IPS DF 6.9 (cell line): ENCODE measurements around the gene FYTTD1.

Source experiments
- DNase-seq: peaks from one replicate; pipeline ENCODE4 v3.0.0-alpha.2; 2013; ENCODE audit warnings: low read depth, low spot score
- H3K27ac ChIP-seq: one replicate; pipeline ENCODE4 v1.5.1; 2013; ENCODE audit warnings: low read length, control low read depth
- H3K27me3 ChIP-seq: 2 replicates; pipeline ENCODE4 v1.6.1; 2013; ENCODE audit warnings: mild to moderate bottlenecking, low read length; ENCODE audit not compliant: control insufficient read depth, insufficient read depth
- H3K36me3 ChIP-seq: 2 replicates; pipeline ENCODE4 v1.6.1; 2013; ENCODE audit warnings: low read length; ENCODE audit not compliant: control insufficient read depth, insufficient read depth
- H3K4me1 ChIP-seq: 2 replicates; pipeline ENCODE4 v1.6.1; 2013; ENCODE audit warnings: low read length; ENCODE audit not compliant: control insufficient read depth, insufficient read depth
- H3K4me3 ChIP-seq: 2 replicates; pipeline ENCODE4 v1.5.1; 2013; ENCODE audit warnings: mild to moderate bottlenecking, low read length
- H3K9me3 ChIP-seq: 2 replicates; pipeline ENCODE4 v1.6.1; 2013; ENCODE audit warnings: low read length, inconsistent platforms; ENCODE audit not compliant: control insufficient read depth, insufficient read depth
- WGBS: extraction: QIAGEN DNeasy Blood & Tissue Kit; methylation state at CpG from one replicate; pipeline ENCODE4 v1.1.7; 2013; ENCODE audit warnings: mixed read lengths, missing lambda C conversion rate; ENCODE audit not compliant: insufficient read length, insufficient coverage; 5-methylcytosine and 5-hydroxymethylcytosine counted together

Gene FYTTD1

DNA sequence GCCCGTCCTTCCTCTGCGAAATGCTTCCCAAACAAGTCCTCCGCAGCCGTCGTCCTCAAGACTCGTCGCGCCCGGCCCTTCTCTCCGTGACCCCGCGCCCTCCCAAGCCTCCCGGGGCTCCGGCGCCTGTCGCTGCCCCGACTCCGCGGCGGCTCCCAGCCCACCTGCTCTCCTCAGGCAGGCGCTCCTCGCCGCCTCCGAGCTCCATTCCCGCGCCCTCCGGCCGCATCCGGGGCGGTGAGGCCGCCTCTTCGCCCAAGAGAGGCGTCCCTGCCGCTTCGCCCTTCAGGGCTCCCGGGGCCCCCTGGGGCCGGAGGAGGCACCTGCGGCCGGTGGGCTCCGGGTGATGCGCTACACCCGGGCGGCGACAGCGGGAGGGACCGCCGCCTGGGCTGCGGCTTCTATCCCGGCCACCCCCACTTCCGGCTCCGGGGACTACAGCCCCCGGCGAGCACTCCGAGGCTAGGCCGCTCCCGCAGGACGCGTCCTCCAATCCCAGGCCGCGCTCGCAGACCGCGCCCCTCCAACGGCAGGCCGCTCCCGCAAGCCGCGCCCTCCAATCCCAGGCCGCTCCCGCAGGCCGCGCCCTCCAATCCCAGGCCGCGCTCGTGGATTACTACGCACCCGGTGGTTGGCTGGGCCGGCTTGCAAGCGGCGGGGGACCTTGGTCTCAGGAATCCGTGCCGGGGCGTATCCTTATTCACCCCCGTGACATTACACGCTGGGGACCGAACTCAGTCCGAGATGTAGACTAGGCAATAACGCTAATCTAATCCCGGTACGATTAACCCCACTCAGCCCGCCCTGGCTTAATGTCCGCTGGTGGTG is 13.0 kb upstream of the FYTTD1 start, which contains the start of gene RUBCN:
Gene RUBCN, minus strand, starts transcription at position 414 of the 828 bp plus-strand sequence. Its CDS starts 185 bp downstream, at position 229.
- Histone ChIP-seq H3K4me1 (0 out of 2 replicates have a peak, but pooled peaks cover 2% of the 10 kb centered on the region), H3K36me3 (no peaks in the 10 kb centered on the region), H3K9me3 (no peaks in the 10 kb centered on the region), H3K4me3 (peak within 1 kb of the TSS; percentile 97), H3K27ac (no peak within 1 kb of the TSS), H3K27me3 (no peaks in the 10 kb centered on the region)
- peak; percentile 85 for DNase-seq
- no CpG with 5 or more reads among the region's 92 CpGs for WGBS

DNA sequence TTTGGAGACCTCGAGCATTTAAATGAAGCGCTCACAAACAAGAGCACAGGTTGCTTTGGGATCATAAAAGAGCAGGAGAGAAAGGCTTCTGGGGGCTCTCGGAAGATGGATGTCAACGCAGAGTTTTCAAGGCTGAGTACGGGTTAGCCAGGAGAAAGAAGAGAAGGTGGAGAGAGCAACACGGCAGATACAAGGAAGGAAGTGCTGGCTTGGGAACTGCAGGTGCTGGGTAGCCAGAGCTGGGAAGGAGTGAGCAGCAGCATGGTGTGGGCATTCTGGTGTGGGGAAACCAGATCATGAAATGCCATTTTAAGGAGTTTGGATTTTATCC is 12.4 kb upstream of the FYTTD1 start:
- 0 out of 2 replicates have a peak, but pooled peaks cover 2% of the 10 kb centered on the region for H3K4me1 ChIP-seq
- peak overlapping the region; percentile 85; the same call in 1 of the 2 replicates for H3K4me3 ChIP-seq
- DNase-seq, result no peak
- H3K27me3 ChIP-seq, result no peaks in the 10 kb centered on the region
- H3K9me3 ChIP-seq, result no peaks in the 10 kb centered on the region
- no CpG with 5 or more reads among the region's 6 CpGs for WGBS
- H3K27ac ChIP-seq, result no peak overlapping the region
- H3K36me3 ChIP-seq, result no peaks in the 10 kb centered on the region

DNA sequence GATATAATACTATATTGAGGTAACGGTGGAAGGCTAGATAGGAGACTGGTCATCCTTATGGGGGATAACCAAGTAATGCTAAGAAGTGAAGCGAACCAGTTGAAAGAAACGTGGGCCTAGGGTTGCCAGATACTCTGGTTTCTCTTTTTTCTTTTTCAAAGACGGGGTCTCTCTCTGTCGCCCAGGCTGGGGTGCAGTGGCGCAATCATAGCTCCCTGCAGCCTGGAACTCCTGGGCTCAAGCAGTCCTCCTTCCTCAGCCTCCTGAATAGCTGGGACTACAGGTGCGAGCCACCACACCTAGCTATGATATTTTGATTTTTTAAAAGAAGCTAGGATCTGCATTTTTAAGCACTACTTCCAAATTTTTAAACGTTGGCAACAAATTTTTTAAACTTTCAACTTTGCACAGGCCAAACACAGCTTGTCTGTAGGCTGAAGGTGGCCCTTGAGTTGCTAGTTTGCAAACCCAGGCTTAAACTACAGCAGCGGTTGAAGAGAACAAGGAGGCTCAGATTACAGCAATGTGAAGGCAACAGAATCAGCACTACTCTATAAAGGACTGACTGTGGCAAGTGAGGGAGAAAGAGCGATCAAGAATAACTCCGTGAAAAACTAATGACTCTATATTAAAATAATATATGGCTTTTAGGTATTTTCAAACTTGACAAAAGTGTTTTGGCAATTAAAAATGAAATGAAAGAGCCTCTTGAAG is 11.8 kb upstream of the FYTTD1 start:
- Histone ChIP-seq H3K4me3 (peak overlapping the region; percentile 85; the same call in 1 of the 2 replicates), H3K9me3 (no peaks in the 10 kb centered on the region), H3K36me3 (no peaks in the 10 kb centered on the region), H3K27me3 (no peaks in the 10 kb centered on the region), H3K4me1 (0 out of 2 replicates have a peak, but pooled peaks cover 2% of the 10 kb centered on the region), H3K27ac (no peak overlapping the region)
- WGBS, result no CpG with 5 or more reads among the region's 11 CpGs
- no peak for DNase-seq

GRCh38 chr3:197742787-197743186 is 6.9 kb upstream of the FYTTD1 start:
- no peak for DNase-seq
- no peaks in the 10 kb centered on the region for H3K36me3 ChIP-seq
- no peak overlapping the region for H3K27ac ChIP-seq
- no peaks in the 10 kb centered on the region for H3K4me1 ChIP-seq
- H3K4me3 ChIP-seq, result no peak overlapping the region
- no CpG with 5 or more reads among the region's 3 CpGs for WGBS
- H3K27me3 ChIP-seq, result no peaks in the 10 kb centered on the region
- no peaks in the 10 kb centered on the region for H3K9me3 ChIP-seq

- Histone ChIP-seq H3K4me1 (no peaks in the 10 kb centered on the region), H3K4me3 (no peak overlapping the region), H3K36me3 (no peaks in the 10 kb centered on the region), H3K27ac (no peak overlapping the region), H3K27me3 (no peaks in the 10 kb centered on the region), H3K9me3 (no peaks in the 10 kb centered on the region)
- no peak for DNase-seq
- WGBS, result no CpG with 5 or more reads among the region's 3 CpGs
These were observed 3.5 kb upstream of the FYTTD1 start for GRCh38 chr3:197746209-197746608.

GRCh38 chr3:197746801-197747237 is 2.9 kb upstream of the FYTTD1 start:
- H3K36me3 ChIP-seq, result no peaks in the 10 kb centered on the region
- no peak overlapping the region for H3K27ac ChIP-seq
- DNase-seq, result no peak
- H3K4me1 ChIP-seq, result no peaks in the 10 kb centered on the region
- no CpG with 5 or more reads among the region's 4 CpGs for WGBS
- H3K9me3 ChIP-seq, result no peaks in the 10 kb centered on the region
- no peaks in the 10 kb centered on the region for H3K27me3 ChIP-seq
- no peak overlapping the region for H3K4me3 ChIP-seq

- Histone ChIP-seq H3K4me1 (no peaks in the 10 kb centered on the region), H3K36me3 (no peaks in the 10 kb centered on the region), H3K9me3 (no peaks in the 10 kb centered on the region), H3K27me3 (no peaks in the 10 kb centered on the region; the same call in 1 of the 2 replicates), H3K4me3 (peak overlapping the region; percentile 78; the same call in 1 of the 2 replicates), H3K27ac (no peak overlapping the region)
- no CpG with 5 or more reads among the region's 12 CpGs for WGBS
- DNase-seq, result no peak
These were observed 927 bp upstream of the FYTTD1 start for GRCh38 chr3:197748597-197749314.

GRCh38 chr3:197749315-197749600 is 425 bp upstream of the FYTTD1 start:
- Histone ChIP-seq H3K4me1 (no peaks in the 10 kb centered on the region), H3K36me3 (no peaks in the 10 kb centered on the region), H3K27me3 (no peaks in the 10 kb centered on the region; the same call in 1 of the 2 replicates), H3K27ac (no peak overlapping the region), H3K4me3 (peak overlapping the region; percentile 78; the same call in 1 of the 2 replicates), H3K9me3 (no peaks in the 10 kb centered on the region)
- no CpG with 5 or more reads among the region's 18 CpGs for WGBS
- no peak for DNase-seq

GRCh38 chr3:197750396-197750831 is 731 bp downstream of the FYTTD1 start:
- no peak for DNase-seq
- H3K4me3 ChIP-seq, result peak overlapping the region; percentile 78
- no peak overlapping the region for H3K27ac ChIP-seq
- H3K27me3 ChIP-seq, result no peaks in the 10 kb centered on the region; the same call in 1 of the 2 replicates
- H3K4me1 ChIP-seq, result no peaks in the 10 kb centered on the region
- H3K36me3 ChIP-seq, result no peaks in the 10 kb centered on the region
- H3K9me3 ChIP-seq, result no peaks in the 10 kb centered on the region
- WGBS, result no CpG with 5 or more reads among the region's 43 CpGs
